ENCODE data around the gene SETD7.

SETD7 gene

GRCh38 chr4:139501927-139502899, 53.8 kb downstream of the SETD7 start:
- ATAC-seq (ENCODE audit: low read depth) (no peak; the same call in 2 of the 3 replicates), DNase-seq (ENCODE audit: low spot score) (no peak)
- Histone ChIP-seq H3K4me1 (ENCODE audit: insufficient read depth, poor library complexity, severe bottlenecking) (no peaks in the 10 kb centered on the region), H3K36me3 (ENCODE audit: low read depth) (peaks cover 7% of the 10 kb centered on the region; the same call in 1 of the 2 replicates), H3K4me3 (ENCODE audit: severe bottlenecking) (no peak overlapping the region), H3K27me3 (ENCODE audit: insufficient read depth, poor library complexity, severe bottlenecking) (no peaks in the 10 kb centered on the region), H3K9me3 (ENCODE audit: severe bottlenecking) (no peaks in the 10 kb centered on the region), H3K27ac (ENCODE audit: poor library complexity, severe bottlenecking) (no peak overlapping the region)
- no peak for TF ChIP-seq CTCF (IDR thresholded peaks at IDR 0.05; ENCODE audit: poor library complexity, severe bottlenecking)

- peaks cover 7% of the 10 kb centered on the region; the same call in 1 of the 2 replicates for H3K36me3 ChIP-seq (ENCODE audit: low read depth)
- no peak for ATAC-seq (ENCODE audit: low read depth)
- H3K27ac ChIP-seq (ENCODE audit: poor library complexity, severe bottlenecking) = no peak overlapping the region
- no peak for DNase-seq (ENCODE audit: low spot score)
- no peak overlapping the region for H3K4me3 ChIP-seq (ENCODE audit: severe bottlenecking)
- no peaks in the 10 kb centered on the region for H3K4me1 ChIP-seq (ENCODE audit: insufficient read depth, poor library complexity, severe bottlenecking)
- H3K9me3 ChIP-seq (ENCODE audit: severe bottlenecking) = no peaks in the 10 kb centered on the region
- no peaks in the 10 kb centered on the region for H3K27me3 ChIP-seq (ENCODE audit: insufficient read depth, poor library complexity, severe bottlenecking)
- no peak for TF ChIP-seq CTCF (IDR thresholded peaks at IDR 0.05; ENCODE audit: poor library complexity, severe bottlenecking)
Measured at GRCh38 chr4:139501527-139501926, 54.5 kb downstream of the SETD7 start.

- no peak for DNase-seq (ENCODE audit: low spot score)
- no peaks in the 10 kb centered on the region for H3K9me3 ChIP-seq (ENCODE audit: severe bottlenecking)
- no peaks in the 10 kb centered on the region for H3K27me3 ChIP-seq (ENCODE audit: insufficient read depth, poor library complexity, severe bottlenecking)
- no peak overlapping the region for H3K4me3 ChIP-seq (ENCODE audit: severe bottlenecking)
- H3K27ac ChIP-seq (ENCODE audit: poor library complexity, severe bottlenecking) = no peak overlapping the region
- no peaks in the 10 kb centered on the region for H3K4me1 ChIP-seq (ENCODE audit: insufficient read depth, poor library complexity, severe bottlenecking)
- H3K36me3 ChIP-seq (ENCODE audit: low read depth) = peaks cover 5% of the 10 kb centered on the region; the same call in 1 of the 2 replicates
- TF ChIP-seq CTCF (IDR thresholded peaks at IDR 0.05; ENCODE audit: poor library complexity, severe bottlenecking) = no peak
- no peak for ATAC-seq (ENCODE audit: low read depth)
Measured at GRCh38 chr4:139501117-139501516, 54.9 kb downstream of the SETD7 start.

- no peaks in the 10 kb centered on the region for H3K27me3 ChIP-seq (ENCODE audit: insufficient read depth, poor library complexity, severe bottlenecking)
- no peak overlapping the region for H3K4me3 ChIP-seq (ENCODE audit: severe bottlenecking)
- H3K9me3 ChIP-seq (ENCODE audit: severe bottlenecking) = no peaks in the 10 kb centered on the region
- DNase-seq (ENCODE audit: low spot score) = no peak
- H3K36me3 ChIP-seq (ENCODE audit: low read depth) = no peaks in the 10 kb centered on the region
- ATAC-seq (ENCODE audit: low read depth) = no peak
- no peaks in the 10 kb centered on the region for H3K4me1 ChIP-seq (ENCODE audit: insufficient read depth, poor library complexity, severe bottlenecking)
- H3K27ac ChIP-seq (ENCODE audit: poor library complexity, severe bottlenecking) = no peak overlapping the region
- TF ChIP-seq CTCF (IDR thresholded peaks at IDR 0.05; ENCODE audit: poor library complexity, severe bottlenecking) = no peak
Measured at GRCh38 chr4:139499186-139499585, 56.8 kb downstream of the SETD7 start.

GRCh38 chr4:139493176-139493575, 62.8 kb downstream of the SETD7 start:
- H3K4me3 ChIP-seq (ENCODE audit: severe bottlenecking) = no peak overlapping the region
- no peak for DNase-seq (ENCODE audit: low spot score)
- no peak overlapping the region for H3K27ac ChIP-seq (ENCODE audit: poor library complexity, severe bottlenecking)
- no peaks in the 10 kb centered on the region for H3K9me3 ChIP-seq (ENCODE audit: severe bottlenecking)
- TF ChIP-seq CTCF (IDR thresholded peaks at IDR 0.05; ENCODE audit: poor library complexity, severe bottlenecking) = no peak
- no peaks in the 10 kb centered on the region for H3K27me3 ChIP-seq (ENCODE audit: insufficient read depth, poor library complexity, severe bottlenecking)
- H3K4me1 ChIP-seq (ENCODE audit: insufficient read depth, poor library complexity, severe bottlenecking) = no peaks in the 10 kb centered on the region
- no peak for ATAC-seq (ENCODE audit: low read depth)
- H3K36me3 ChIP-seq (ENCODE audit: low read depth) = no peaks in the 10 kb centered on the region

All from RWPE2 (cell line).